NCI-H2196 treated with DMSO at 0.1 percent for 48 hours (cell line): Measurements from ENCODE around the gene PLA2G4E.

Experiments
- DNase-seq: peaks from one replicate; lab custom pipeline; 2025; ENCODE audit not compliant: unreplicated experiment; lab: John Stamatoyannopoulos, UW

The PLA2G4E gene

DNA sequence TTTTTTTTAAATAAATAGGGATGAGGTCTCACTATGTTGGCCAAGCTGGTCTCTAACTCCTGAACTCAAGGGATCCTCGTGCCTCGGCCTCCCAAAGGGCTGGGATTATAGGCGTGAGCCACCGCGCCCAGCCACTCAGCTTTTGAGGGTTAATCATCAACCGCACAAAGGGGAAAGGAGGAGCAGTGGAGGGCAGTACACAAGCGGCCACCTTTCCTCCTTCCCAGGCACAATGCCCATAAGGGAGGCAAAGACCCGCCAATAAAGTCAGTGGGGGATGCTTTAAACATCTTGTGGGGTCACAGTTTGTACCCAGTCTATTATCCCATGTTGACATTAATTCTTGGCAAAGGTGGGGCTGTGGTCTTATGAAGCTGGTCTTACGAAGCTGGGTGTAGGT is 80.9 kb downstream of the PLA2G4E start:
- no peak for DNase-seq

- DNase-seq = no peak
Measured at GRCh38 chr15:41937568-41937923, 83.3 kb downstream of the PLA2G4E start.

GRCh38 chr15:41936649-41937567 is 83.9 kb downstream of the PLA2G4E start:
- DNase-seq = no peak

DNA sequence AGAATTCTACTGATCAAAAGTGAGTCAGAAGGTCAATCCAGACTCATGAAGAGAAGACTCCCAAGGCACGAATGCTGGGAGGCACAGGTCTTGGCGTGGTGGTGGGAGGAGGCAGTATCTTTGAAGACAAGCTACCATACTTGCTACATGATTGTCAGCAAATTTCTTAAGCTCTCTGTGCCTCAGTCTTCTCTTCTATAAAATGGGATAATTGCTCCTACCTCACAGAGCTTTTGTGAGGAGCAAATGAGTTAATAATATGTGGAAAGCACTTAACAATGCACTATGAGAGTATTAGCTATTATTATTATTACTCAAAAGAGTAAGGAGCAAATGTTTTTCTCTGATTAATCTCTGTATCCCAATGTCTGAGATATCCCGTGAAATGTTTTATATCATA is 84.7 kb downstream of the PLA2G4E start:
- no peak for DNase-seq

GRCh38 chr15:41935566-41936020 is 85.2 kb downstream of the PLA2G4E start:
- no peak for DNase-seq

DNA sequence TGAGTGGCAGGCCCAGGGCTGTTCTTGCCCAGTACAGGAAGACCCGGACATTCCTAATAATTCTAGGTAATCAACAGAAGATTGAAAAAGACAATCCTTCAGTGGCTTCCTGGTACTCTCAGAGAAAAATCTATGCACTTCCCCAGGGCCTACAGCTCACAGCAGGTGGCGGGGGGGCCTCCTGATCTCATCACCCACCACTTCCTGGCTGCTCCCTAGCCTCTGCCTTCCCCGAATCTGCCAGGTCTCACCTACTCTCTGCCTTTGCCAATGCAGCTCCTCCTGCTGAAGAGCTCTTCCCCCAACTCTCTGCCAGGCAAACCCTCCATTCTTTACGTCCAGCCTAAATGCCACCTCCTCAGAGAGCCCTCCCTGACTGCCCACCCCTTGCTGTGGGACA is 86.0 kb downstream of the PLA2G4E start:
- no peak for DNase-seq

DNA sequence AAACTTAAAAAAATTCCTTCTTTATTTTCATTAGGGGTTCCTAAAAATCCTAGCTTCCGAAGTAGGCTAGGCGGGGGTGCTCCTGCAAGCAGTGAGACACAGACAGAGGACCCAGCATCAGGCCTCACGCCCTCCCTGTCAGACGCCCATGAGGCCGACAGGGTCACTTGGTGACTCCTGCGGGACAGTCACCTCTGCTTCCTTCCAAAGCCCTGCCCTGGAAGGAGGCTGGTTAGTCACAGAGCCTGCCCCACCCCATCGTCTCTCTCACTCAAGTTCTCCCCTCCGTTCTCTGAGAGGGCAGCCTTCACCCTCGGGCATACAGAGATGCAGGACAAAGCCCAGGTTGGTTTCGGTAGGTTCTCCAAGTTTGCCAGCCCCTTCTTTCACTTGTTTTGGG is 87.1 kb downstream of the PLA2G4E start:
- no peak for DNase-seq

DNA sequence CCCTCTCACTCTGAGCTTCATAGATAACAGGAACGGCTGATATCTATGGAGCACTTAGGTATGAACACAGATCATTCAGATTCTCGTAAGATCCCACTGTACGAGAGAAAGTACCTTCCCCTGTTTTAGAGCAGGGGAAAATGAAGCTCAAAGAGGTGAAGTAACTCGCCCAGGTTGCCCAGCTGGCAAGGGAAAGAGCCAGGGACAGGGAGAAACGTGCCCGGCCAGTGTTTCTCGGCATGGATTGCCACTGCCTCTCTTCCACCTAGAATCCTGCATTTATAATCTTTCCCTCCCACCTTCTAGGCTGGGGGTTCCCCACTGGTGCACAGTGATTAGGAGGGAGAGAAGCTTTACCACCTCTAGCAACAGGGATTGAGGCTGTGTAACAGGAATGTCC is 87.5 kb downstream of the PLA2G4E start:
- no peak for DNase-seq

- no peak for DNase-seq
Measured at GRCh38 chr15:41932511-41933289, 88.1 kb downstream of the PLA2G4E start.

DNA sequence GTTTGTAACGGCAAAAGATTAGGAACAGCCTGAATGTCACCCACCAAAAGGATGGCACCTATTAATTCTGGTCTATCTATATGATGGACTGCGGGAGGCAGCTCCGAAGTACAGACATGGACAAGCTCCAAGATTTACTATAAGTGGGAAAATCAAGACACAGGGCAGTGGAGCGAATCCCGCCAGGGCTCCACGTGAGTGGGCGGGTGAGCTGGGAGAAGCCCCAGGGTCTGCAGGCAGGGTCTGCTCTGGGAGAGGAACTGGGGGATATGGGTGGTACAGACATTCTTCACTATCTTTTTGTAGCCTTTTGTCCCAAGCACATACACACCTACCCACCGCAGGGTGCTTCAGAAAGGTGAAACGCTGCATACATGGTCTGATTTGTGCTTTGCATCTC is 88.7 kb downstream of the PLA2G4E start:
- no peak for DNase-seq
